HepG2 (cell line): ENCODE measurements around the gene B4GALT7. TPM values are rescaled to one million over a fixed set of nuclear protein-coding genes. Genes with fewer than 3 reads are reported as not detected.
A peak's percentile ranks its signal among the peaks of the same experiment; 100 is the strongest.

Experiments
- ARNTL ChIP-seq: sonication (generic); formaldehyde crosslinking; IDR thresholded peaks from 2 replicates; pipeline ENCODE4 v1.4.0; 2020; ENCODE audit warnings: mild to moderate bottlenecking, missing genetic modification reagents
- CBX2 ChIP-seq, 2 experiments: fragments of 200-600 bp in 1 of 2; sonication (generic); formaldehyde crosslinking in 1 of 2; IDR thresholded peaks; 2 replicates each; pipeline versions ENCODE4 v1.7.0 to v1.8.1; 2018 to 2022; ENCODE audit warnings: low read depth in 2 of 2, low read length in 1 of 2, mild to moderate bottlenecking in 1 of 2, missing genetic modification reagents in 1 of 2
- CCDC6 ChIP-seq: sonication (generic); formaldehyde crosslinking; IDR thresholded peaks from 2 replicates; pipeline ENCODE4 v1.8.1; 2022; ENCODE audit warnings: mild to moderate bottlenecking, missing genetic modification reagents, moderate library complexity
- FLYWCH1 ChIP-seq: sonication (generic); formaldehyde crosslinking; IDR thresholded peaks from 2 replicates; pipeline ENCODE4 v1.8.1; 2023; ENCODE audit warnings: mild to moderate bottlenecking, missing genetic modification reagents
- HDAC6 ChIP-seq: fragments of 200-600 bp; sonication (generic); IDR thresholded peaks from 2 replicates; pipeline ENCODE4 v1.7.0; 2017; ENCODE audit warnings: mild to moderate bottlenecking, antibody characterized with exemption, low read length, low read depth
- IRF2 ChIP-seq: IDR thresholded peaks from 2 replicates; pipeline ENCODE4 v1.6.1; 2018; ENCODE audit warnings: missing genetic modification reagents, missing compliant biosample characterization
- MYNN ChIP-seq: sonication (generic); formaldehyde crosslinking; IDR thresholded peaks from 2 replicates; pipeline ENCODE4 v1.4.0; 2020; ENCODE audit warnings: mild to moderate bottlenecking, low read depth, missing genetic modification reagents
- PAF1 ChIP-seq: IDR thresholded peaks from 2 replicates; pipeline ENCODE4 v1.6.1; 2016; ENCODE audit warnings: missing genetic modification reagents, missing compliant biosample characterization
- POGK ChIP-seq: sonication (generic); formaldehyde crosslinking; conservative IDR thresholded peaks from 2 replicates; pipeline ENCODE4 v1.8.0; 2022; ENCODE audit warnings: mild to moderate bottlenecking, moderate library complexity, missing genetic modification reagents
- RAD21 ChIP-seq: fragments of 450-650 bp; formaldehyde crosslinking; IDR thresholded peaks from 2 replicates; pipeline ENCODE4 v1.5.0; 2020; ENCODE audit warnings: mild to moderate bottlenecking
- RXRA ChIP-seq: sonication (generic); formaldehyde crosslinking; IDR thresholded peaks from 2 replicates; pipeline ENCODE4 v1.5.1; 2020; ENCODE audit warnings: missing genetic modification reagents
- SP4 ChIP-seq: sonication (generic); formaldehyde crosslinking; IDR thresholded peaks from 2 replicates; pipeline ENCODE4 v1.8.1; 2023; ENCODE audit warnings: mild to moderate bottlenecking, missing genetic modification reagents
- SP5 ChIP-seq: IDR thresholded peaks from 2 replicates; pipeline ENCODE4 v1.6.1; 2016; ENCODE audit warnings: low read depth, borderline replicate concordance
- TCF7L2 ChIP-seq: IDR thresholded peaks from 2 replicates; pipeline ENCODE4 v1.6.1; 2011; ENCODE audit warnings: mild to moderate bottlenecking, low read depth, low read length, moderate library complexity
- ZBTB21 ChIP-seq: sonication (generic); formaldehyde crosslinking; IDR thresholded peaks from 2 replicates; pipeline ENCODE4 v1.4.0; 2020; ENCODE audit warnings: missing genetic modification reagents
- ZBTB7A ChIP-seq: sonication (generic); formaldehyde crosslinking; IDR thresholded peaks from 2 replicates; pipeline ENCODE4 v1.8.0; 2022; ENCODE audit warnings: mild to moderate bottlenecking, missing genetic modification reagents
- ZFP1 ChIP-seq: IDR thresholded peaks from 2 replicates; pipeline ENCODE4 v1.6.1; 2016
- ZNF350 ChIP-seq: sonication (generic); formaldehyde crosslinking; IDR thresholded peaks from 2 replicates; pipeline ENCODE4 v1.4.0; 2020; ENCODE audit warnings: mild to moderate bottlenecking, low read depth, missing genetic modification reagents, borderline replicate concordance
- ZNF501 ChIP-seq: sonication (generic); formaldehyde crosslinking; IDR thresholded peaks from 2 replicates; pipeline ENCODE4 v1.5.1; 2020; ENCODE audit warnings: mild to moderate bottlenecking, moderate library complexity, missing genetic modification reagents
- ZNF549 ChIP-seq: sonication (generic); formaldehyde crosslinking; IDR thresholded peaks from 2 replicates; pipeline ENCODE4 v1.5.0; 2020; ENCODE audit warnings: missing genetic modification reagents
- ZNF614 ChIP-seq: IDR thresholded peaks from 2 replicates; pipeline ENCODE4 v1.6.1; 2018; ENCODE audit warnings: missing biosample characterization, missing genetic modification reagents, inconsistent platforms, borderline replicate concordance
- polyA plus RNA-seq, 8 experiments: library from polyadenylated mRNA; depleted of rRNA in 3 of 8; stranded (reverse) in 7 of 8; unstranded in 1 of 8; fragments of >200 nt; fragmentation: Illumina TruSeq in 4 of 8; extraction: Trizol in 4 of 8; gene quantifications; 2 replicates each; pipeline versions ENCODE4 v1.2.1 to v1.2.3, GENCODE V29; 2011 to 2016; ENCODE audit warnings: low read depth in 4 of 8, missing spikeins in 1 of 8, mixed read lengths in 1 of 8; ENCODE audit not compliant: insufficient read depth in 1 of 8
- total RNA-seq, 5 experiments: library from RNA; depleted of rRNA; stranded (reverse); fragments of >200 nt; fragmentation: Illumina TruSeq; extraction: Trizol; gene quantifications; 2 replicates each; pipeline ENCODE4 v1.2.3, GENCODE V29; 2016; ENCODE audit warnings: low read depth in 1 of 5
- TF ChIP-seq, protein P1 (sequence below): sonication (generic); formaldehyde crosslinking; IDR thresholded peaks from 2 replicates; pipeline ENCODE4 v1.5.1; 2020; ENCODE audit warnings: mild to moderate bottlenecking, moderate library complexity, missing genetic modification reagents
- TF ChIP-seq, protein P2 (sequence below): sonication (generic); formaldehyde crosslinking; IDR thresholded peaks from 2 replicates; pipeline ENCODE4 v1.4.0; 2020; ENCODE audit warnings: missing genetic modification reagents, borderline replicate concordance

B4GALT7 gene
- total and polyA plus RNA-seq, 2 of the 13 experiments (the other 11 are each of a cell fraction or from before 2014, with no cell fraction given): 16.4 to 20.5 TPM

GRCh38 chr5:177553671-177554429 is 46.1 kb upstream of the B4GALT7 start (continued):
- TF ChIP-seq FLYWCH1 (CRISPR knock-in tag): no peak
- TF ChIP-seq SP4 (CRISPR knock-in tag): peak; percentile 34; the same call in 1 of the 2 replicates
- no peak for TF ChIP-seq SP5 (CRISPR knock-in tag)
- 0 out of 2 replicates have a peak, but pooled peaks have one; percentile 24 for TF ChIP-seq POGK (CRISPR knock-in tag)
- TF ChIP-seq ZFP1 (CRISPR knock-in tag): no peak
- TF ChIP-seq TCF7L2: no peak
- TF ChIP-seq CBX2 (IDR thresholded peaks at IDR 0.05; ENCODE audit: low read depth, low read length): no peak
- TF ChIP-seq CBX2 (CRISPR knock-in tag; IDR thresholded peaks at IDR 0.05; ENCODE audit: low read depth): no peak
- TF ChIP-seq ARNTL: no peak
- no peak for TF ChIP-seq RAD21
- TF ChIP-seq CCDC6 (CRISPR knock-in tag): no peak
- TF ChIP-seq ZBTB21 (CRISPR knock-in tag): no peak
- no peak for TF ChIP-seq HDAC6
- no peak for TF ChIP-seq ZNF549 (CRISPR knock-in tag)
- TF ChIP-seq, protein P1, sequence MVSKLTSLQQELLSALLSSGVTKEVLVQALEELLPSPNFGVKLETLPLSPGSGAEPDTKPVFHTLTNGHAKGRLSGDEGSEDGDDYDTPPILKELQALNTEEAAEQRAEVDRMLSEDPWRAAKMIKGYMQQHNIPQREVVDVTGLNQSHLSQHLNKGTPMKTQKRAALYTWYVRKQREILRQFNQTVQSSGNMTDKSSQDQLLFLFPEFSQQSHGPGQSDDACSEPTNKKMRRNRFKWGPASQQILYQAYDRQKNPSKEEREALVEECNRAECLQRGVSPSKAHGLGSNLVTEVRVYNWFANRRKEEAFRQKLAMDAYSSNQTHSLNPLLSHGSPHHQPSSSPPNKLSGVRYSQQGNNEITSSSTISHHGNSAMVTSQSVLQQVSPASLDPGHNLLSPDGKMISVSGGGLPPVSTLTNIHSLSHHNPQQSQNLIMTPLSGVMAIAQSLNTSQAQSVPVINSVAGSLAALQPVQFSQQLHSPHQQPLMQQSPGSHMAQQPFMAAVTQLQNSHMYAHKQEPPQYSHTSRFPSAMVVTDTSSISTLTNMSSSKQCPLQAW (CRISPR knock-in tag): peak; percentile 11; the same call in 1 of the 2 replicates
- no peak for TF ChIP-seq ZNF350 (CRISPR knock-in tag)
- TF ChIP-seq IRF2 (CRISPR knock-in tag): no peak
- no peak for TF ChIP-seq ZNF501 (CRISPR knock-in tag)
- TF ChIP-seq, protein P2, sequence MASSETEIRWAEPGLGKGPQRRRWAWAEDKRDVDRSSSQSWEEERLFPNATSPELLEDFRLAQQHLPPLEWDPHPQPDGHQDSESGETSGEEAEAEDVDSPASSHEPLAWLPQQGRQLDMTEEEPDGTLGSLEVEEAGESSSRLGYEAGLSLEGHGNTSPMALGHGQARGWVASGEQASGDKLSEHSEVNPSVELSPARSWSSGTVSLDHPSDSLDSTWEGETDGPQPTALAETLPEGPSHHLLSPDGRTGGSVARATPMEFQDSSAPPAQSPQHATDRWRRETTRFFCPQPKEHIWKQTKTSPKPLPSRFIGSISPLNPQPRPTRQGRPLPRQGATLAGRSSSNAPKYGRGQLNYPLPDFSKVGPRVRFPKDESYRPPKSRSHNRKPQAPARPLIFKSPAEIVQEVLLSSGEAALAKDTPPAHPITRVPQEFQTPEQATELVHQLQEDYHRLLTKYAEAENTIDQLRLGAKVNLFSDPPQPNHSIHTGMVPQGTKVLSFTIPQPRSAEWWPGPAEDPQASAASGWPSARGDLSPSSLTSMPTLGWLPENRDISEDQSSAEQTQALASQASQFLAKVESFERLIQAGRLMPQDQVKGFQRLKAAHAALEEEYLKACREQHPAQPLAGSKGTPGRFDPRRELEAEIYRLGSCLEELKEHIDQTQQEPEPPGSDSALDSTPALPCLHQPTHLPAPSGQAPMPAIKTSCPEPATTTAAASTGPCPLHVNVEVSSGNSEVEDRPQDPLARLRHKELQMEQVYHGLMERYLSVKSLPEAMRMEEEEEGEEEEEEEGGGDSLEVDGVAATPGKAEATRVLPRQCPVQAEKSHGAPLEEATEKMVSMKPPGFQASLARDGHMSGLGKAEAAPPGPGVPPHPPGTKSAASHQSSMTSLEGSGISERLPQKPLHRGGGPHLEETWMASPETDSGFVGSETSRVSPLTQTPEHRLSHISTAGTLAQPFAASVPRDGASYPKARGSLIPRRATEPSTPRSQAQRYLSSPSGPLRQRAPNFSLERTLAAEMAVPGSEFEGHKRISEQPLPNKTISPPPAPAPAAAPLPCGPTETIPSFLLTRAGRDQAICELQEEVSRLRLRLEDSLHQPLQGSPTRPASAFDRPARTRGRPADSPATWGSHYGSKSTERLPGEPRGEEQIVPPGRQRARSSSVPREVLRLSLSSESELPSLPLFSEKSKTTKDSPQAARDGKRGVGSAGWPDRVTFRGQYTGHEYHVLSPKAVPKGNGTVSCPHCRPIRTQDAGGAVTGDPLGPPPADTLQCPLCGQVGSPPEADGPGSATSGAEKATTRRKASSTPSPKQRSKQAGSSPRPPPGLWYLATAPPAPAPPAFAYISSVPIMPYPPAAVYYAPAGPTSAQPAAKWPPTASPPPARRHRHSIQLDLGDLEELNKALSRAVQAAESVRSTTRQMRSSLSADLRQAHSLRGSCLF (CRISPR knock-in tag): no peak
- TF ChIP-seq PAF1 (CRISPR knock-in tag): no peak
- no peak for TF ChIP-seq ZNF614 (CRISPR knock-in tag)
- TF ChIP-seq MYNN (CRISPR knock-in tag): no peak
- TF ChIP-seq ZBTB7A (CRISPR knock-in tag): 0 out of 2 replicates have a peak, but pooled peaks have one; percentile 22
- no peak for TF ChIP-seq RXRA
